Measurements from ENCODE around the gene ALDH1A3.

GRCh38 chr15:100939791-100940190, 60.2 kb downstream of the ALDH1A3 start:
- no peak for TF ChIP-seq POLR2A (IDR thresholded peaks at IDR 0.05; ENCODE audit: low read length)
- TF ChIP-seq GATA1 (IDR thresholded peaks at IDR 0.05; ENCODE audit: low read depth, low read length), result no peak

All from erythroblast (primary cell).